ENCODE data around the gene SYS1. TPM values are rescaled to one million over a fixed set of nuclear protein-coding genes. Genes with fewer than 3 reads are reported as not detected.
A peak's percentile ranks its signal among the peaks of the same experiment; 100 is the strongest.

The SYS1 gene
- total RNA-seq, 1 experiment from 2014 or later: 38.8 TPM

DNA sequence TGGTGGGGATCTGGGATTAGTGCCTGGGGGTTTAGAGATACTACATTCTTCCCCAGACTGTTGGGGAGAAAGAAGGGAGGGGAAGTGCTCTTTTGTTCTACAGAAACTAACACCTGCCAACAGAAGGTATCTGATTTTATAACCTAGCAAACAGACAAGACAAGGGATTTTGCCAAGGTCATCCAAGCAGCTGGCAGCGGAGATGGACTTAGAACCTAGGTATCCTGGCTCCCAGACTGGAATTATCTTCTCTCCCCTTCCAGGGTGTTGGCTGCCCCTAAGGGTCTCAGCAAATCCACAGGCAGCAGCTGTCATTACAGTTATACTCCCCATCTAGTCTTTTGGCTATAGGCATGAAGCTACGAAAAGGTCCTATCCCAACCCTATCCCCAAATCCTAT is 23.2 kb upstream of the SYS1 start:
- Histone ChIP-seq H2AFZ (no peak overlapping the region), H3K36me3 (ENCODE audit: low read depth) (peaks cover 44% of the 10 kb centered on the region), H3K27me3 (ENCODE audit: insufficient read depth, low read depth) (no peaks in the 10 kb centered on the region), H3K4me1 (replicated peaks; ENCODE audit: insufficient read depth) (peaks cover 90% of the 10 kb centered on the region), H4K20me1 (ENCODE audit: insufficient read depth) (peaks cover 11% of the 10 kb centered on the region), H3K4me2 (peak overlapping the region; percentile 93; the same call in 1 of the 2 replicates), H3K4me3 (no peak overlapping the region), H3K27ac (no peak overlapping the region), H3K9me2 (ENCODE audit: insufficient read depth) (no peaks in the 10 kb centered on the region), H3K9me3 (ENCODE audit: insufficient read depth, low read depth) (no peaks in the 10 kb centered on the region), H3F3A (ENCODE audit: insufficient read depth, low read depth) (peaks cover 77% of the 10 kb centered on the region), H3K79me2 (ENCODE audit: low read depth) (peaks cover 94% of the 10 kb centered on the region)
- ChIA-PET POLR2A (ENCODE audit: unreplicated experiment) (no interaction called here), CTCF (no interaction called here)
- no peak for DNase-seq
- TF ChIP-seq, protein P1, sequence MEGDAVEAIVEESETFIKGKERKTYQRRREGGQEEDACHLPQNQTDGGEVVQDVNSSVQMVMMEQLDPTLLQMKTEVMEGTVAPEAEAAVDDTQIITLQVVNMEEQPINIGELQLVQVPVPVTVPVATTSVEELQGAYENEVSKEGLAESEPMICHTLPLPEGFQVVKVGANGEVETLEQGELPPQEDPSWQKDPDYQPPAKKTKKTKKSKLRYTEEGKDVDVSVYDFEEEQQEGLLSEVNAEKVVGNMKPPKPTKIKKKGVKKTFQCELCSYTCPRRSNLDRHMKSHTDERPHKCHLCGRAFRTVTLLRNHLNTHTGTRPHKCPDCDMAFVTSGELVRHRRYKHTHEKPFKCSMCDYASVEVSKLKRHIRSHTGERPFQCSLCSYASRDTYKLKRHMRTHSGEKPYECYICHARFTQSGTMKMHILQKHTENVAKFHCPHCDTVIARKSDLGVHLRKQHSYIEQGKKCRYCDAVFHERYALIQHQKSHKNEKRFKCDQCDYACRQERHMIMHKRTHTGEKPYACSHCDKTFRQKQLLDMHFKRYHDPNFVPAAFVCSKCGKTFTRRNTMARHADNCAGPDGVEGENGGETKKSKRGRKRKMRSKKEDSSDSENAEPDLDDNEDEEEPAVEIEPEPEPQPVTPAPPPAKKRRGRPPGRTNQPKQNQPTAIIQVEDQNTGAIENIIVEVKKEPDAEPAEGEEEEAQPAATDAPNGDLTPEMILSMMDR (conservative IDR thresholded peaks at IDR 0.05): no peak
- TF ChIP-seq EZH2 (IDR thresholded peaks at IDR 0.05; ENCODE audit: low read depth): no peak
- BruUV-seq (replicated peaks): no TSS peak
- intact Hi-C loops (cut with micrococcal nuclease; ENCODE audit: unreplicated experiment): no loop called here

DNA sequence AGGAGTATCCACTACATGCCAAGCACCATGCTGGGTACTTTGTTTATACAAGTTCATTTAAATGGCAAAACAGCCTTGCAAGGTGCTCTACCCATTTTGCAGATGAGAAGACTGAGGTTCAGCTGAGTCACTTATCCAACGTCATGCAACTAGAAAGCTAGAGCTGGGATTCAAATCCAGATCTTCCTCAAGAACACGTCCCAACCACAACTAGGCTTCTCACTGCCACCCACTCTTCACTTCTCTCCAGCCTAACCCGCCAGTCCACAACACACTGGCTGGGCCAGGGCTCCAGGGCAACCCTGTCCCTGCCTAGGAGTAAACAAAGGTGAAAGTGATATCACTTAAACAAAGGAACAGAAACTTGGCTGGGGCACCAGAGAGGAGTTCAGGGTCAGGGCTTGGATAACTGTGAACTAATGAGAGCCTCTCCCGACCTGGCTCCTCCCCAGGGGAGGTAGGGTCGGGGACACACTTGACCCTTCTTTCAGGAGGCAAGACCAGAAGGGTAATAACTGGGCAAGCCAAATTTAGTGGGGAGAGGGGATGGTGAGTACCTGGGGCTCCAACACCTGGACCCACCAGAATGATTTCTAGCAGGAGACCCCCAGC is 22.6 kb upstream of the SYS1 start:
- intact Hi-C loops (cut with micrococcal nuclease; ENCODE audit: unreplicated experiment): no loop called here
- Histone ChIP-seq H3K79me2 (ENCODE audit: low read depth) (peaks cover 94% of the 10 kb centered on the region), H4K20me1 (ENCODE audit: insufficient read depth) (peaks cover 11% of the 10 kb centered on the region), H3K4me1 (replicated peaks; ENCODE audit: insufficient read depth) (peaks cover 96% of the 10 kb centered on the region), H3K9me3 (ENCODE audit: insufficient read depth, low read depth) (no peaks in the 10 kb centered on the region), H3K27ac (no peak overlapping the region), H3K27me3 (ENCODE audit: insufficient read depth, low read depth) (no peaks in the 10 kb centered on the region), H3K9me2 (ENCODE audit: insufficient read depth) (no peaks in the 10 kb centered on the region), H2AFZ (no peak overlapping the region), H3K4me2 (peak overlapping the region; percentile 93), H3F3A (ENCODE audit: insufficient read depth, low read depth) (peaks cover 82% of the 10 kb centered on the region), H3K36me3 (ENCODE audit: low read depth) (peaks cover 38% of the 10 kb centered on the region), H3K4me3 (no peak overlapping the region)
- TF ChIP-seq EZH2 (IDR thresholded peaks at IDR 0.05; ENCODE audit: low read depth): no peak
- TF ChIP-seq, protein P1 (conservative IDR thresholded peaks at IDR 0.05): no peak
- POLR2A ChIA-PET (ENCODE audit: unreplicated experiment): no interaction called here
- CTCF ChIA-PET: no interaction called here
- BruUV-seq (replicated peaks): no TSS peak
- peak; percentile 58 to 75 for DNase-seq

DNA sequence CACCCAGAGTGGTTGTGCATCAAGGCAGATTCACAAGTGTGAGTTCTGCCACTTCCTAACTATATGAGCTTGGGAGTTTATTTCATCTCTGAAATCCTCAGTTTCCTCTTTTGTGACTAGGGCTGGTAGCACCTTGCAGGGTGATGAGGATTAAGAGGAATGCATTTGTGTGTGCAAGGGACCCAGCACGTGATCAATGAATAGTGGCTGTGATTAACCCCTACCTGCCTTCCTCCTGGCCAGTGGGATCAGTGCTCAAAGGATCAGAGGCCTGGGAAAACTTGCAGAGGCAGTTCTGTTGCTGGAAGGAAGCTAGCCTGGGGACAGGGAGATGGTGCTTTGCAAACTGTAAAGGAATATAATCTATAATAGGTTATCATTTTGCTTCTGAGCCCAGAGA is 22.0 kb upstream of the SYS1 start:
- H3K4me3 ChIP-seq: no peak overlapping the region
- H3K79me2 ChIP-seq (ENCODE audit: low read depth): peaks cover 92% of the 10 kb centered on the region
- peaks cover 98% of the 10 kb centered on the region for H3K4me1 ChIP-seq (replicated peaks; ENCODE audit: insufficient read depth)
- H3F3A ChIP-seq (ENCODE audit: insufficient read depth, low read depth): peaks cover 82% of the 10 kb centered on the region
- peaks cover 9% of the 10 kb centered on the region for H4K20me1 ChIP-seq (ENCODE audit: insufficient read depth)
- BruUV-seq (replicated peaks): no TSS peak
- intact Hi-C loops (cut with micrococcal nuclease; ENCODE audit: unreplicated experiment): no loop called here
- H3K27ac ChIP-seq: no peak overlapping the region
- CTCF ChIA-PET: no interaction called here
- POLR2A ChIA-PET (ENCODE audit: unreplicated experiment): no interaction called here
- no peaks in the 10 kb centered on the region for H3K9me3 ChIP-seq (ENCODE audit: insufficient read depth, low read depth)
- no peaks in the 10 kb centered on the region for H3K27me3 ChIP-seq (ENCODE audit: insufficient read depth, low read depth)
- H2AFZ ChIP-seq: no peak overlapping the region
- peak overlapping the region; percentile 93 for H3K4me2 ChIP-seq
- peaks cover 32% of the 10 kb centered on the region; the same call in 1 of the 2 replicates for H3K36me3 ChIP-seq (ENCODE audit: low read depth)
- H3K9me2 ChIP-seq (ENCODE audit: insufficient read depth): no peaks in the 10 kb centered on the region
- peak in 1 of 2 experiments; percentile 50 for DNase-seq
- TF ChIP-seq, protein P1 (conservative IDR thresholded peaks at IDR 0.05): no peak
- TF ChIP-seq EZH2 (IDR thresholded peaks at IDR 0.05; ENCODE audit: low read depth): no peak
